Astrocyte of the spinal cord (primary cell): Measurements from ENCODE around the gene DHCR24.

Source experiments
- DNase-seq: peaks from one replicate; pipeline ENCODE4 v3.0.0; 2011; ENCODE audit warnings: low read depth, low spot score
- H3K4me3 ChIP-seq: 2 replicates; pipeline ENCODE4 v1.5.1; 2011; ENCODE audit warnings: low read depth, mild to moderate bottlenecking, low read length, moderate library complexity
- in situ Hi-C: cut with HindIII; loops from 2 replicates; pipeline ENCODE4 v1.10.0; 2017; ENCODE audit warnings: low sequenced_read_pairs
- TF ChIP-seq, protein P1 (sequence below): IDR thresholded peaks from 2 replicates; pipeline ENCODE4 v1.5.1; 2012; ENCODE audit warnings: low read depth, mild to moderate bottlenecking, low read length, inconsistent platforms

The DHCR24 gene

DNA sequence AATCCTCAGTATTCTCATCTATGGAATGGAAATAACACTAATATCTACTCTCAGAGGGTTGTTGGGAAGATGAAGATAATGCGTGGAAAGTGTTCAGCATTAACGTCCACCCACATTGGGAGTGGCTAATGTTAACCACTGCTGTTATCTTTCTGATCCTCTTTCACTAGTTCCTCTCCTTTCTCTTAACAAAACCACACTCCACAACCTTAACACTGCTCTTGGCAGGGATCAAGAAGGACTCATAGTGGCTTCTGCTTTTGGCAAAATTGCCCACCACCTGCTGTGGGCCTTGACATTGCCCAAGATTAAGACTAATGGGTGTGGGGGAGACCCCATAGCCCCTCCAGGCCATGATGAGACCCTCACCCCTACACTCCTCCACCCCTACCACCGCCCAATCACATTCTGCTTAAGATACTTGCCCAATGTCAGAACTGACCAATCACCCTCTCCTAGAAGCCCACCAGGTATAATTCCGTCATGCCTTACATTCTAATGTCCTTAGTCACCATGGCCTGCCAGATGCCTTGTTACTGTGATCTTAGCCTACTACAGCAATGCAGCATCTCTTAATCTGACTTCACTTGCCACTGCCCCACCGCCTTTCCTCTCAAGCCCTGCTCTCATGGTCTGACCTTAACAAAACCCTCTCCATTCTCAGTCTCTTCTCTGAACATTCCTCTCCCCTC is 27.1 kb downstream of the DHCR24 start:
- TF ChIP-seq, protein P1, sequence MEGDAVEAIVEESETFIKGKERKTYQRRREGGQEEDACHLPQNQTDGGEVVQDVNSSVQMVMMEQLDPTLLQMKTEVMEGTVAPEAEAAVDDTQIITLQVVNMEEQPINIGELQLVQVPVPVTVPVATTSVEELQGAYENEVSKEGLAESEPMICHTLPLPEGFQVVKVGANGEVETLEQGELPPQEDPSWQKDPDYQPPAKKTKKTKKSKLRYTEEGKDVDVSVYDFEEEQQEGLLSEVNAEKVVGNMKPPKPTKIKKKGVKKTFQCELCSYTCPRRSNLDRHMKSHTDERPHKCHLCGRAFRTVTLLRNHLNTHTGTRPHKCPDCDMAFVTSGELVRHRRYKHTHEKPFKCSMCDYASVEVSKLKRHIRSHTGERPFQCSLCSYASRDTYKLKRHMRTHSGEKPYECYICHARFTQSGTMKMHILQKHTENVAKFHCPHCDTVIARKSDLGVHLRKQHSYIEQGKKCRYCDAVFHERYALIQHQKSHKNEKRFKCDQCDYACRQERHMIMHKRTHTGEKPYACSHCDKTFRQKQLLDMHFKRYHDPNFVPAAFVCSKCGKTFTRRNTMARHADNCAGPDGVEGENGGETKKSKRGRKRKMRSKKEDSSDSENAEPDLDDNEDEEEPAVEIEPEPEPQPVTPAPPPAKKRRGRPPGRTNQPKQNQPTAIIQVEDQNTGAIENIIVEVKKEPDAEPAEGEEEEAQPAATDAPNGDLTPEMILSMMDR = no peak
- in situ Hi-C loops = no loop called here
- peak; percentile 25 for DNase-seq
- H3K4me3 ChIP-seq = no peak overlapping the region

DNA sequence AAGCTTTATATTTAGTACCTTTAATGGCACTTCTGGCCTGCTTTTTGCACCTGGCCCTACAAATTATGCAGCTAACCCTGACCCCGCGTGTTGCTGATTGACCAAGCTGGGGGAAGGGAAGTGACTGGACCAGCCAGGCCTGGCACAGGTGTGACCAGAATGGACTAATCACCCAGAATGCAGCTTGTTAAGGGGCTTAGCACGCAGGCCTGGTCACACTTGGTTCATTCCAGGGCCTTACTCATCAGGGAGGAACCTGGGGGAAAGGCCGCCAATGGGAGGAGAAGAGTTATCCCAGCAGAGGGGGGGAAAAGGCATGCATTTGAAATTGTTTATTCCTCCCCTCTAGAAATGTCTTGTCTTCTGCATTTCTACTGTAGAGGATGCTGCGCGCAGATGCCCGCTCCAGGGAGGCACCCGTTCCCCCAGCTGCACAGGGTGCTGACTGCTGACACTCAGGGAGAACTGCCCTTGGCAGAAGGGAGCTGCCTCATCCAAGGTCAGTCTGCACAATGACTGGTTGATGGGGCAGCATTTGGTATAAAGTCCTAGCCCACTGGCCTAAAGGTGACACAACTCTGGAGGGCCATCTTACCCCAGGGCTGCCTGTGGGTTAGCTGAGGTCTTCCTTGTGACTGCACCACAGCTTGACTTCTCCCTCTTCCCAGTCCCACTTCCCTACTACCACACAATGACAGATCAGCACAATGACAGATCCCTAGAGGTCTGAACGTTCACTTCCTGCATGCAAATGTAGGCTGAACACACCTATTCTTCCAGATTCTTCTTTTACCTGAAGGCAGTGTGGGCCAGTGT is 29.0 kb downstream of the DHCR24 start:
- DNase-seq = peak; percentile 58
- TF ChIP-seq, protein P1 = no peak
- in situ Hi-C loops = no loop called here
- H3K4me3 ChIP-seq = no peak overlapping the region

DNA sequence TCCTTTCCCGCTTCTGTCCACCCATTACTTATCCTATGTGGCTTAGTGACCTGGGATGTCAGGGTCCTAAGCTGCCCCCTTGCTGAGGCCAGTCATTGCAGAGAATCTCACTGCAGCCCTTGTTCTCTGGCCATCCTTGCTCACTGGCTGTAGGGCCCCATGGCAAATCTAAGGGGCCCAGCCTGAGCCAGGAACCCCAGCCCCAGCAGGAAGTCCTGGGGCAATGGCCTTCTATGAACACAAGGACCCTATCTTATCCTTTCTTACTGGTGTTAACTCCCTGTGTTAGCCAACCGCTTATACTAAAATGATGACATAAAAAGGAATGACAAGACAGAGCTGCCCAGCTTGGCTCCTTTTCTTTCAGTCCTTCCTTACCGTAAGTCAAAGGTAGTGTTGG is 29.9 kb downstream of the DHCR24 start:
- DNase-seq = no peak
- TF ChIP-seq, protein P1 = no peak
- no peak overlapping the region for H3K4me3 ChIP-seq
- in situ Hi-C loops = no loop called here

DNA sequence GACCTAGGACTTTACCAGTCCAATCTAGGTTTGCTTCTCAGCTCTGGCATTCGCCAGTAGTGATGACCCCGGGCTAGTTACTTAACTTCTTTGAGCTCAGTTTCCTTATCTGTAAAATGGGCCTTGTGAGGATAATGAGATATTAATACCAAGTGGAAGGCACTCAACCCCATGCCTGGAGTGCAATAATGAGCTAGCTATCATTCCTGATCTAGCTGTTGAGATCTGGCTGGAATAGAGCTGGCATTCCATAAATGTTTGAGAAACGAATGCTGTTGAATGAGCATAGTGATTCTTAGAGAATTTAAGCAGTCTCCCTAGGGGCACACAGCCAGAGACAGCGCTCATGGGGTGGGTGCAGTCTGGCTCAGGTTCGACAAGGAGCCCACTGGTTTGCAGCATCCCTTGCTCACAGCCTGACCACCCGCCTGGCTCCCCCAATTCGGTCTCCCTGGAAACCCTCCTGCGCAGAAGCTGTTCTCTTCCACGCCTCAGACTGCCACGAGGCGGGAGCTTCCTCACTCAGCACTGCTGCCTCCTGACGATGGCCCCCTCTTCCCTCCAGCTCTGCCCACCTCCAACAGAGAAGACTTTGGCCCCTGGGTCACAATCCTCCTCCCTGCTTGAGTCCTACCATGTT is 32.5 kb downstream of the DHCR24 start:
- no peak overlapping the region for H3K4me3 ChIP-seq
- TF ChIP-seq, protein P1 = no peak
- in situ Hi-C loops = no loop called here
- DNase-seq = no peak

DNA sequence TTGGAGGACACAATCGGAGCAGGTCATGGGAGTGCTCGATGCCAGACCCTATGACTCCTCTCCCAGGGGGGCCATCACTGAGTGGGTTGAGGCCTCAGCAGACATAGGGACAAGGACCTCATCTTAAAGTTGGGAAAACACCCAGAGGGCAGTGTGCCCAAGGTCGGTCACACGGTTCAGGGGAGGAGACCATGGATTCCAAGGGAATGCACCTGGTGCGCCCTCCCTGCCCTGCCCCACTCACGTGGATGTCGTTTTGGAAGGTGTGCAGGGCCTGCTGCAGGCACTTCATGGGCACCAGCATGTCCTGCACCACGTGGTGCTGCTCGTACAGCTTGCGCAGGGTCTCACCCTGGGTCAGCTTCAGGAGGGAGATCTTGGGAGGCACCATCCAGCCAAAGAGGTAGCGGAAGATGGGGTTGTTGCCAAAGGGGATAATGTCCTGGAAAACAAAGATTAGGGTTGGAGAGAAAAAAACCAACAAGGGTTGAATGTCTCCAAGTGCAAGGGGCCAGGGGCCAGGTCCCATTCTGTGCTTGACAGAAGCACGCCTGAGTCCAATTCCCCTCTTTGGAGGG is 33.1 kb downstream of the DHCR24 start:
- in situ Hi-C loops = no loop called here
- no peak overlapping the region for H3K4me3 ChIP-seq
- DNase-seq = no peak
- TF ChIP-seq, protein P1 = no peak

DNA sequence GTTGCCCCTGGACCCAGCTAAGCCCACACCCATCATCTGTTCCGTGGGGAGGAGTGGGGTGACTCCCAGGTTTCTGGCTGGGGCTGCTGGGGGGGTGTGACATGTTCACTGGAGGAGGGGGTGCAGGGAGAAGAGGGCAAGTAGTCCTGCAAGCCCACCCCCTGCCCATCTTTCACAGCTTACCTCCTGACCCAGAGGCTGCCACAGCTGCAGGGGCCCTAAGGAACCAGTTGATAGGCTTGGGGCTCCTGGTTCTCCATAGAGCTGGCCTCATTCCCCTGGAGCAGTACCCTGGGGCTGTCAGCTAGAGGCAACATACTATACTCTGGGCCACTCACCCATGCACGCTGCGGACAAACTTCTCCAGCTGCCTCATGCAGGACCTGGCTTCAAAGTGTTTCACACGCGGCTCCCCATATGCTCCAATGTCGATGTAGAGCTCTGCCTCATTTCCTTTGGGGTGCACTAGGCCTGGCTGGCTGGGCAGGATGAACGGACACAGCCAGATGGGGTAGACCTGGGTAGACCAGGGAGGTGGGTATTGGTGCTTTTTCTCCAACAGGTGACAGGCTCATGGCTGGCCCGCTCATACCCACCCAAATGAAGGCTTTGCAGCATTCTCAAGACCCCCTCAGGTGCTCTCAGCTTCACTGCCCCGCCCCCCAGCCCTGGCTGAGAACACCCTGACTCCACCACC is 33.8 kb downstream of the DHCR24 start:
- TF ChIP-seq, protein P1 = no peak
- no peak for DNase-seq
- H3K4me3 ChIP-seq = no peak overlapping the region
- in situ Hi-C loops = no loop called here
